ENCODE data around the gene SMYD3. TPM values are rescaled to one million over a fixed set of nuclear protein-coding genes. Genes with fewer than 3 reads are reported as not detected.
"Not testable (repeated sequence)": the region's sequence is repeated elsewhere in the genome, so short reads cannot be mapped to it uniquely, and the experiment has no call there.

SMYD3 gene
- total RNA-seq, 1 donor from 2014 or later: 20.8 TPM

DNA sequence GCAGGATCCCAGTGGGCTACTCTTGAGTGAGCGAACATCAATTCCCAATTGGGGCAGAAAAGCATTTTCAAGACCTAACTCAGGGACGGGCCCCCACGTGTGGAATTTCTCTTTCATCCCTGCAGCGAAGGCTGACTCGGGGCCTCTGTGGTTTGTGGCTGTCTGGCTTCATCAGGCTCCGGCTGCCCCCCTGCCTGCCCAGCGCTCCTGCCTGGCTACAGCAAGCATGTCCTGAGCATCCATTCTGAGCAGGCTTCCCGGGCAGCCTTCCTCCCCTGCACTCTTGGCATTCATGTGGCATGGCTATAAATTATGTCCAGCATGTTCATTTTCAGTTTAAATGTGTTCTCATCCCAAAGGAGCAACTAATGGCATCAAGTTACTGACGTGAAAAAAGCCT is 764.2 kb downstream of the SMYD3 start:
- intact Hi-C loops (cut with micrococcal nuclease): no loop called here
- Mint-ChIP-seq H3K9me3 (peaks cover 11% of the 10 kb centered on the region), H3K4me3 (no peak overlapping the region), H3K36me3 (ENCODE audit: low read depth) (peaks cover 14% of the 10 kb centered on the region), H3K4me1 (peaks cover 5% of the 10 kb centered on the region), H3K27me3 (no peaks in the 10 kb centered on the region), H3K27ac (no peak overlapping the region)
- DNase-seq (no peak), ATAC-seq (ENCODE audit: low read depth) (no peak)
- ChIA-PET POLR2A (no interaction called here), CTCF (no interaction called here)
- TF ChIP-seq, protein P1, sequence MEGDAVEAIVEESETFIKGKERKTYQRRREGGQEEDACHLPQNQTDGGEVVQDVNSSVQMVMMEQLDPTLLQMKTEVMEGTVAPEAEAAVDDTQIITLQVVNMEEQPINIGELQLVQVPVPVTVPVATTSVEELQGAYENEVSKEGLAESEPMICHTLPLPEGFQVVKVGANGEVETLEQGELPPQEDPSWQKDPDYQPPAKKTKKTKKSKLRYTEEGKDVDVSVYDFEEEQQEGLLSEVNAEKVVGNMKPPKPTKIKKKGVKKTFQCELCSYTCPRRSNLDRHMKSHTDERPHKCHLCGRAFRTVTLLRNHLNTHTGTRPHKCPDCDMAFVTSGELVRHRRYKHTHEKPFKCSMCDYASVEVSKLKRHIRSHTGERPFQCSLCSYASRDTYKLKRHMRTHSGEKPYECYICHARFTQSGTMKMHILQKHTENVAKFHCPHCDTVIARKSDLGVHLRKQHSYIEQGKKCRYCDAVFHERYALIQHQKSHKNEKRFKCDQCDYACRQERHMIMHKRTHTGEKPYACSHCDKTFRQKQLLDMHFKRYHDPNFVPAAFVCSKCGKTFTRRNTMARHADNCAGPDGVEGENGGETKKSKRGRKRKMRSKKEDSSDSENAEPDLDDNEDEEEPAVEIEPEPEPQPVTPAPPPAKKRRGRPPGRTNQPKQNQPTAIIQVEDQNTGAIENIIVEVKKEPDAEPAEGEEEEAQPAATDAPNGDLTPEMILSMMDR (IDR thresholded peaks at IDR 0.05): no peak

DNA sequence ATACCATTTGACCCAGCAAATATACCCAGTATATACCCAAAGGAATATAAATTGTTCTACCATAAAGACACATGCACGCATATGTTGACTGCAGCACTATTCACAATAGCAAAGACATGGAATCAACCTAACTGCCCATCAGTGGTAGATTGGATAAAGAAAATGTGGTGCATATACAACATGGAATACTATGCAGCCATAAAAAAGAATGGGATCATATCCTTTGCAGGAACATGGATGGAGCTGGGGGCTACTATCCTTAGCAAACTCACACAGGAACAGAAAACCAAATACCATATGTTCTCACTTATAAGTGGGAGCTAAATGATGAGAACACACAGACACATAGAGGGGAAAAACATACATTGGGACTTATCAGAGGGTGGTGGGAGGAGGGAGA is 766.7 kb downstream of the SMYD3 start:
- CTCF ChIA-PET; H3K4me1 Mint-ChIP-seq; H3K27ac Mint-ChIP-seq; H3K9me3 Mint-ChIP-seq; DNase-seq; H3K4me3 Mint-ChIP-seq; H3K36me3 Mint-ChIP-seq (ENCODE audit: low read depth); ATAC-seq (ENCODE audit: low read depth); POLR2A ChIA-PET; H3K27me3 Mint-ChIP-seq; intact Hi-C loops (cut with micrococcal nuclease): not testable (repeated sequence)

DNA sequence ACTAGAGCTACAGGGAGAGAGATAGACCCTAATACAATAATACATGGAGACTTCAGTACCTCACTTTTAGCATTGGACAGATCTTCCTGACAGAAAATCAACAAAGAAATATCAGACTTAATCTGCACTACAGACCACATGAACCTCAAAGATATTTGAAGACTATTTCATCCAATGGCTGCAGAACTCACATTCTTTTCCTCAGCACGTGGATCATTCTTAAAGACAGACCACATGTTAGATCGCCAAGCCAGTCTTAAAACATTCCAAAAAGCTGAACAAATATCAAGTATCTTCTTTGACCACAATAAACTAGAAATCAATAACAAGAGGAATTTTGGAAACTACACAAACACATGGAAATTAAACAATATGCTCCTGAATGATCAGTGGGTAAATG is 776.3 kb downstream of the SMYD3 start:
- POLR2A ChIA-PET: no interaction called here
- Mint-ChIP-seq H3K9me3 (peaks cover 53% of the 10 kb centered on the region), H3K27me3 (no peaks in the 10 kb centered on the region), H3K4me3 (no peak overlapping the region), H3K27ac (no peak overlapping the region), H3K4me1 (no peaks in the 10 kb centered on the region), H3K36me3 (ENCODE audit: low read depth) (peaks cover 13% of the 10 kb centered on the region)
- DNase-seq (no peak), ATAC-seq (ENCODE audit: low read depth) (no peak)
- TF ChIP-seq, protein P1 (IDR thresholded peaks at IDR 0.05): no peak
- intact Hi-C loops (cut with micrococcal nuclease): no loop called here
- CTCF ChIA-PET: no interaction called here

DNA sequence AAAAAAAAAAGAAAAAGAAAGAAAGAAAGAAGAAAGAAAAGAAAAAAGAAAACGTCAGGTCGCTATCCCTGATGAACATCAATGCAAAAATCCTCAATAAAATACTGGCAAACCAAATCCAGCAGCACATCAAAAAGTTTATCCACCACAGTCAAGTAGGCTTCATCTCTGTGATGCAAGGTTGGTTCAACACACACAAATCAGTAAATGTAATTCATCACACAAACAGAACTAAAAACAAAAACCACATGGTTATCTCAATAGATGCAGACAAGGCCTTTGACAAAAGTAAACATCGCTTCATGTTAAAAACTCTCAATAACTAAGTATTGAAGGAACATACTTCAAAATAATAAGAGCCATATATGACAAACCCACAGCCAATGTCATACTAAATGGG is 779.0 kb downstream of the SMYD3 start:
- DNase-seq; CTCF ChIA-PET; POLR2A ChIA-PET; ATAC-seq (ENCODE audit: low read depth); H3K27ac Mint-ChIP-seq; intact Hi-C loops (cut with micrococcal nuclease); H3K4me1 Mint-ChIP-seq; H3K4me3 Mint-ChIP-seq; H3K27me3 Mint-ChIP-seq: not testable (repeated sequence)
- Mint-ChIP-seq H3K9me3 (peaks cover 52% of the 10 kb centered on the region), H3K36me3 (ENCODE audit: low read depth) (peaks cover 13% of the 10 kb centered on the region)

DNA sequence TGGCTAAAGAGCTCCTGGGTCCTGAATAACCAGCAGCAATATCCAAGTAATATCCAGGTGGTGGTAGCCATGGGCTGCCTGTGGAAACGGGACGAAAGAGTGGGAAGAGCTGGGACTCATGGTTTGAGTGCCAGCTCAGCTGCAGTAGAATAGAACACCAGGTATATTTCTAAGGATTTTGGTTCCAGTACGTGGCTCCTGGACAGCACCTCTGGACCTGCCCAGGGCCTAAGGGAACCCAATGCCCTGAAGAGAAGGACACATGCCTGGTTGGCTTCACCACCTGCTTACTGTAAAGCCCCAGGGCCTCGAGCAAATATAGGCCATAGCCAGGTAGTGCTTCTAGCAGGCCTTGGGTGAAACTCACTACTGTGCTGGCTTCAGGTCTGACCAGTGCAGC is 785.6 kb downstream of the SMYD3 start:
- TF ChIP-seq, protein P1 (IDR thresholded peaks at IDR 0.05): no peak
- no peaks in the 10 kb centered on the region for H3K4me1 Mint-ChIP-seq
- H3K4me3 Mint-ChIP-seq: no peak overlapping the region
- ATAC-seq (ENCODE audit: low read depth) (no peak), DNase-seq (no peak)
- H3K36me3 Mint-ChIP-seq (ENCODE audit: low read depth): no peaks in the 10 kb centered on the region
- no peak overlapping the region for H3K27ac Mint-ChIP-seq
- POLR2A ChIA-PET: no interaction called here
- intact Hi-C loops (cut with micrococcal nuclease): no loop called here
- H3K27me3 Mint-ChIP-seq: no peaks in the 10 kb centered on the region
- H3K9me3 Mint-ChIP-seq: peaks cover 3% of the 10 kb centered on the region
- CTCF ChIA-PET: no interaction called here

DNA sequence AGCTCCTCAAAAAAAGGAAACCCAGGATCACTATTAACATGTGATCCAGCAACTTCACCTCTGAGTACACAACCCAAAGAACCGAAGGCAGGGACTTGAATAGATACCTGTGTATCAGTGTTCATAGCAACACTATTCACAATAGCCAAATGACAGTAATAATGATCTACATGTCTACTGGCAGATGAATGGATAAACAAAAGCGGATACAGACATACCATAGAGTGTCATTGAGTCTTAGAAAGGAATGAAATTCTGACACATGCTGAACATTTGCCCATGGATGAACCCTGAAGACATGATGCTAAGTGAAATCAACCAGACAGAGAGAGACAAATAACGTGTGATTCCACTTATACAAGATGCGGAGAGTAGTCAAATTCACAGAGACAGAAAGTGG is 788.1 kb downstream of the SMYD3 start:
- ATAC-seq (ENCODE audit: low read depth): no peak
- CTCF ChIA-PET: no interaction called here
- intact Hi-C loops (cut with micrococcal nuclease): no loop called here
- H3K36me3 Mint-ChIP-seq (ENCODE audit: low read depth): no peaks in the 10 kb centered on the region
- peaks cover 6% of the 10 kb centered on the region for H3K4me1 Mint-ChIP-seq
- H3K4me3 Mint-ChIP-seq: no peak overlapping the region
- TF ChIP-seq, protein P1 (IDR thresholded peaks at IDR 0.05): no peak
- DNase-seq: no peak
- H3K27me3 Mint-ChIP-seq: peaks cover 3% of the 10 kb centered on the region
- POLR2A ChIA-PET: no interaction called here
- H3K27ac Mint-ChIP-seq: no peak overlapping the region
- no peaks in the 10 kb centered on the region for H3K9me3 Mint-ChIP-seq
